ENCODE measurements around the gene RAB40C. TPM values are rescaled to one million over a fixed set of nuclear protein-coding genes. Genes with fewer than 3 reads are reported as not detected.

The RAB40C gene
- total RNA-seq, 2 donors from 2014 or later = 16.7 to 18.7 TPM

- no peaks in the 10 kb centered on the region for H3K27me3 Mint-ChIP-seq
- DNase-seq (ENCODE audit: low spot score) (no peak), ATAC-seq (no peak)
- H3K36me3 Mint-ChIP-seq = no peaks in the 10 kb centered on the region
- no peak overlapping the region for H3K4me3 Mint-ChIP-seq
- no peaks in the 10 kb centered on the region for H3K9me3 Mint-ChIP-seq
- no peak overlapping the region for H3K27ac Mint-ChIP-seq
- H3K4me1 Mint-ChIP-seq (ENCODE audit: low read depth in 2 of 2) = peaks cover 7% of the 10 kb centered on the region in 2 donors
Measured at GRCh38 chr16:576197-576822, 13.6 kb upstream of the RAB40C start.

GRCh38 chr16:576823-577201 lies 13.1 kb upstream of the RAB40C start:
- Mint-ChIP-seq H3K4me1 (ENCODE audit: low read depth in 2 of 2) (peaks cover 2% of the 10 kb centered on the region in 2 donors), H3K27me3 (no peaks in the 10 kb centered on the region), H3K4me3 (no peak overlapping the region), H3K36me3 (no peaks in the 10 kb centered on the region), H3K9me3 (no peaks in the 10 kb centered on the region), H3K27ac (no peak overlapping the region)
- ATAC-seq (no peak), DNase-seq (ENCODE audit: low spot score) (no peak)

- no peaks in the 10 kb centered on the region for H3K4me1 Mint-ChIP-seq (ENCODE audit: low read depth in 2 of 2)
- no peak for DNase-seq (ENCODE audit: low spot score)
- no peak overlapping the region for H3K27ac Mint-ChIP-seq
- H3K27me3 Mint-ChIP-seq = no peaks in the 10 kb centered on the region
- no peaks in the 10 kb centered on the region for H3K9me3 Mint-ChIP-seq
- no peak overlapping the region for H3K4me3 Mint-ChIP-seq
- ATAC-seq = no peak
- no peaks in the 10 kb centered on the region for H3K36me3 Mint-ChIP-seq
Measured at GRCh38 chr16:577796-578195, 12.1 kb upstream of the RAB40C start.

GRCh38 chr16:578232-578869 lies 11.5 kb upstream of the RAB40C start:
- no peaks in the 10 kb centered on the region for H3K4me1 Mint-ChIP-seq (ENCODE audit: low read depth in 2 of 2)
- ATAC-seq (no peak), DNase-seq (ENCODE audit: low spot score) (no peak)
- no peak overlapping the region for H3K27ac Mint-ChIP-seq
- no peaks in the 10 kb centered on the region for H3K9me3 Mint-ChIP-seq
- no peak overlapping the region for H3K4me3 Mint-ChIP-seq
- no peaks in the 10 kb centered on the region for H3K36me3 Mint-ChIP-seq
- no peaks in the 10 kb centered on the region for H3K27me3 Mint-ChIP-seq

GRCh38 chr16:578870-579405 lies 10.9 kb upstream of the RAB40C start:
- Mint-ChIP-seq H3K27ac (no peak overlapping the region), H3K4me1 (ENCODE audit: low read depth in 2 of 2) (no peaks in the 10 kb centered on the region), H3K27me3 (no peaks in the 10 kb centered on the region), H3K4me3 (no peak overlapping the region), H3K36me3 (no peaks in the 10 kb centered on the region), H3K9me3 (no peaks in the 10 kb centered on the region)
- ATAC-seq (peak; percentile 85 to 86), DNase-seq (ENCODE audit: low spot score) (no peak)

GRCh38 chr16:580141-580945 lies 9.5 kb upstream of the RAB40C start:
- no peak overlapping the region for H3K27ac Mint-ChIP-seq
- no peaks in the 10 kb centered on the region for H3K27me3 Mint-ChIP-seq
- H3K36me3 Mint-ChIP-seq = no peaks in the 10 kb centered on the region
- DNase-seq (ENCODE audit: low spot score) (no peak), ATAC-seq (no peak)
- H3K9me3 Mint-ChIP-seq = no peaks in the 10 kb centered on the region
- H3K4me3 Mint-ChIP-seq = no peak overlapping the region
- H3K4me1 Mint-ChIP-seq (ENCODE audit: low read depth in 2 of 2) = no peaks in the 10 kb centered on the region

GRCh38 chr16:580946-581498 lies 8.8 kb upstream of the RAB40C start:
- DNase-seq (ENCODE audit: low spot score) (no peak), ATAC-seq (no peak)
- no peaks in the 10 kb centered on the region for H3K9me3 Mint-ChIP-seq
- H3K36me3 Mint-ChIP-seq = no peaks in the 10 kb centered on the region
- H3K4me3 Mint-ChIP-seq = no peak overlapping the region
- no peaks in the 10 kb centered on the region for H3K4me1 Mint-ChIP-seq (ENCODE audit: low read depth in 2 of 2)
- H3K27ac Mint-ChIP-seq = no peak overlapping the region
- H3K27me3 Mint-ChIP-seq = no peaks in the 10 kb centered on the region

- Mint-ChIP-seq H3K36me3 (no peaks in the 10 kb centered on the region), H3K4me1 (ENCODE audit: low read depth in 2 of 2) (peaks cover 0 to under 1% of the 10 kb centered on the region in 2 donors), H3K4me3 (no peak overlapping the region), H3K9me3 (no peaks in the 10 kb centered on the region), H3K27ac (no peak overlapping the region), H3K27me3 (no peaks in the 10 kb centered on the region)
- no peak for DNase-seq (ENCODE audit: low spot score)
- no peak for ATAC-seq
Measured at GRCh38 chr16:582218-582613, 7.7 kb upstream of the RAB40C start.

- Mint-ChIP-seq H3K27me3 (no peaks in the 10 kb centered on the region), H3K4me3 (no peak overlapping the region), H3K9me3 (no peaks in the 10 kb centered on the region), H3K4me1 (ENCODE audit: low read depth in 2 of 2) (peaks cover 0 to 3% of the 10 kb centered on the region in 2 donors), H3K36me3 (no peaks in the 10 kb centered on the region), H3K27ac (no peak overlapping the region)
- ATAC-seq (no peak), DNase-seq (ENCODE audit: low spot score) (no peak)
Measured at GRCh38 chr16:582614-583331, 7.1 kb upstream of the RAB40C start.

- Mint-ChIP-seq H3K27ac (no peak overlapping the region), H3K27me3 (no peaks in the 10 kb centered on the region), H3K9me3 (no peaks in the 10 kb centered on the region), H3K36me3 (no peaks in the 10 kb centered on the region), H3K4me1 (ENCODE audit: low read depth in 2 of 2) (peaks cover 0 to 4% of the 10 kb centered on the region in 2 donors), H3K4me3 (no peak overlapping the region)
- ATAC-seq = no peak
- no peak for DNase-seq (ENCODE audit: low spot score)
Measured at GRCh38 chr16:583470-583814, 6.4 kb upstream of the RAB40C start.

GRCh38 chr16:583815-584591 lies 5.9 kb upstream of the RAB40C start:
- peaks cover 0 to 6% of the 10 kb centered on the region in 2 donors for H3K4me1 Mint-ChIP-seq (ENCODE audit: low read depth in 2 of 2)
- no peaks in the 10 kb centered on the region for H3K9me3 Mint-ChIP-seq
- DNase-seq (ENCODE audit: low spot score) (no peak), ATAC-seq (no peak)
- H3K27me3 Mint-ChIP-seq = no peaks in the 10 kb centered on the region
- no peak overlapping the region for H3K27ac Mint-ChIP-seq
- no peak overlapping the region for H3K4me3 Mint-ChIP-seq
- no peaks in the 10 kb centered on the region for H3K36me3 Mint-ChIP-seq

- H3K36me3 Mint-ChIP-seq = no peaks in the 10 kb centered on the region
- H3K4me1 Mint-ChIP-seq (ENCODE audit: low read depth in 2 of 2) = peaks cover 0 to 9% of the 10 kb centered on the region in 2 donors
- ATAC-seq = no peak
- no peak for DNase-seq (ENCODE audit: low spot score)
- no peak overlapping the region for H3K27ac Mint-ChIP-seq
- H3K4me3 Mint-ChIP-seq = no peak overlapping the region
- H3K9me3 Mint-ChIP-seq = no peaks in the 10 kb centered on the region
- no peaks in the 10 kb centered on the region for H3K27me3 Mint-ChIP-seq
Measured at GRCh38 chr16:585351-585750, 4.5 kb upstream of the RAB40C start.
